ENCODE data around the gene AUTS2.

GRCh38 chr7:69633122-69633831 is 35.0 kb downstream of the AUTS2 start:
- TF ChIP-seq POLR2AphosphoS5 (IDR thresholded peaks at IDR 0.05; ENCODE audit: insufficient read depth in 1 of 2, low read depth in 1 of 2) (no peak), POLR2A (IDR thresholded peaks at IDR 0.05) (no peak)

All from vagina (tissue), 2 donors.